Stimulated activated naive B cell treated with anti-CD40 and anti-IgM and Interleukin-4, amounts not matched to agents 10 μg/mL and 1 μg/mL and 100 μg/mL, for 72 hours (primary cell): ENCODE data around the gene TCN1.
A peak's percentile ranks its signal among the peaks of the same experiment; 100 is the strongest.
"Not testable (repeated sequence)": the region's sequence is repeated elsewhere in the genome, so short reads cannot be mapped to it uniquely, and the experiment has no call there.

Experiments used
- ATAC-seq, 2 donors: fragments of 150-1000 bp; cut with Tn5 transposase; replicated peaks; 2 replicates each; pipeline ENCODE4 v1.10.0; 2021; ENCODE audit warnings: moderate library complexity in 1 of 2
- DNase-seq: peaks from one replicate; pipeline ENCODE4 v3.0.0; 2021
- H3K27ac Mint-ChIP-seq: one replicate; pipeline ENCODE4 v1.8.0; 2022; ENCODE audit warnings: mild to moderate bottlenecking, mixed read lengths
- H3K27me3 Mint-ChIP-seq, 2 donors: one replicate each; pipeline ENCODE4 v1.8.0; 2022; ENCODE audit warnings: mixed read lengths in 2 of 2
- H3K36me3 Mint-ChIP-seq, 2 donors: one replicate each; pipeline ENCODE4 v1.8.0; 2022; ENCODE audit warnings: mixed read lengths in 2 of 2, mild to moderate bottlenecking in 1 of 2
- H3K4me1 Mint-ChIP-seq, 2 donors: one replicate each; pipeline ENCODE4 v1.8.0; 2022; ENCODE audit warnings: mixed read lengths in 2 of 2, mild to moderate bottlenecking in 1 of 2
- H3K4me3 Mint-ChIP-seq, 2 donors: one replicate each; pipeline ENCODE4 v1.8.0; 2022; ENCODE audit warnings: mild to moderate bottlenecking in 2 of 2, mixed read lengths in 2 of 2, moderate library complexity in 1 of 2
- H3K9me3 Mint-ChIP-seq, 2 donors: one replicate each; pipeline ENCODE4 v1.8.0; 2022; ENCODE audit warnings: mixed read lengths in 2 of 2, mild to moderate bottlenecking in 1 of 2

The TCN1 gene

DNA sequence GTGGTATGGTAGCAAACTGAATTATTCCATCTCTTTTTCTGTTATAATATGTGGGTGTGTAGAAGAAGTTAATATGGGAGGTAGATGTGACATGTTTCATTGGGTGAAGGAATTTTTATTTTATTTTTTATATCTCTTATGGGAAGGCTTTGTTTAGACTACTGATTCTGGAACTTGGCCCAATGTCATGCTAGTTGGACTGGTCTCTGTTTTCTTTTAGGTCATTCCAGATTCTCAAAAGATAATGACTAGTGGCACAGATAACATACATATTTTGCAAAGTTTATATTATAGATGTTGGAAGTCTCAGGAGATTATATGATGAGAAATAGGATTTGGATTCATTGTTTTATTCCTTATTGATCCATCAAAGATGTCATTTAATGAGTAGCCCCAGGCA, 11.0 kb upstream of the TCN1 start:
- H3K4me1 Mint-ChIP-seq = no peaks in the 10 kb centered on the region
- DNase-seq (no peak), ATAC-seq (no peak)
- H3K4me3 Mint-ChIP-seq = no peak overlapping the region
- no peaks in the 10 kb centered on the region for H3K9me3 Mint-ChIP-seq
- H3K36me3 Mint-ChIP-seq = no peaks in the 10 kb centered on the region
- no peak overlapping the region for H3K27ac Mint-ChIP-seq
- H3K27me3 Mint-ChIP-seq = peaks cover 0 to 3% of the 10 kb centered on the region in 2 donors

GRCh38 chr11:59875856-59876519, 9.7 kb upstream of the TCN1 start:
- no peak overlapping the region for H3K4me3 Mint-ChIP-seq
- ATAC-seq (no peak), DNase-seq (no peak)
- H3K27ac Mint-ChIP-seq = no peak overlapping the region
- H3K4me1 Mint-ChIP-seq = peaks cover 1 to 9% of the 10 kb centered on the region in 2 donors
- H3K36me3 Mint-ChIP-seq = peaks cover 0 to 3% of the 10 kb centered on the region in 2 donors
- H3K9me3 Mint-ChIP-seq = peaks cover 4 to 5% of the 10 kb centered on the region in 2 donors
- H3K27me3 Mint-ChIP-seq = peaks cover 0 to 3% of the 10 kb centered on the region in 2 donors

GRCh38 chr11:59872076-59872475, 5.8 kb upstream of the TCN1 start:
- H3K36me3 Mint-ChIP-seq = peaks cover 0 to 7% of the 10 kb centered on the region in 2 donors
- no peak for DNase-seq
- H3K9me3 Mint-ChIP-seq = peaks cover 13 to 17% of the 10 kb centered on the region in 2 donors
- peaks cover 1 to 9% of the 10 kb centered on the region in 2 donors for H3K4me1 Mint-ChIP-seq
- no peak overlapping the region for H3K4me3 Mint-ChIP-seq
- H3K27ac Mint-ChIP-seq = no peak overlapping the region
- peaks cover 0 to 11% of the 10 kb centered on the region in 2 donors for H3K27me3 Mint-ChIP-seq
- peak; percentile 74 to 87 for ATAC-seq

DNA sequence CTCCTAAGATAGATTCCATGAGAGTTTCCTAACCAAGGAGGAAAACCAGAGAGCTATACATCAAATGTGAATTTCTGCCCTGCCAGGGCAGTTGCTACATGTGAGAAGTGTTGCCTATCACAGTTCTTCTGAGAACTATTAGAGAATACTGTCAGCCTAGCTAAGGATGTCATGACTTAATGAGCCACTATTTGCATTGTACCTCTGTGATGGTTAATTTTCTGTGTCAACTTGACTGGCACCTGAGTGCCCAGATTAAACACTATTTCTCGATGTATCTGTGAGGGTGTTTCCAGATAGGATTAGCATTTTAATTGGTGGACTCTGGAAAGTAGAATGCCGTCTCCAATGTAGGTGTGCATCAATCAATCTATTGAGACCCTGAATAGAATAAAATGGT, 1.7 kb upstream of the TCN1 start:
- ATAC-seq (no peak), DNase-seq (no peak)
- Mint-ChIP-seq H3K4me3 (no peak overlapping the region), H3K36me3 (peaks cover 0 to 7% of the 10 kb centered on the region in 2 donors), H3K9me3 (peaks cover 13 to 19% of the 10 kb centered on the region in 2 donors), H3K27me3 (peaks cover 0 to 12% of the 10 kb centered on the region in 2 donors), H3K4me1 (peaks cover 1 to 9% of the 10 kb centered on the region in 2 donors), H3K27ac (no peak overlapping the region)

GRCh38 chr11:59866836-59867235, 549 bp upstream of the TCN1 start:
- no peak overlapping the region for H3K4me3 Mint-ChIP-seq
- DNase-seq (no peak), ATAC-seq (no peak)
- peaks cover 0 to 12% of the 10 kb centered on the region in 2 donors for H3K27me3 Mint-ChIP-seq
- peaks cover 0 to 7% of the 10 kb centered on the region in 2 donors for H3K36me3 Mint-ChIP-seq
- peaks cover 0 to 5% of the 10 kb centered on the region in 2 donors for H3K4me1 Mint-ChIP-seq
- no peak overlapping the region for H3K27ac Mint-ChIP-seq
- peaks cover 13 to 19% of the 10 kb centered on the region in 2 donors for H3K9me3 Mint-ChIP-seq

DNA sequence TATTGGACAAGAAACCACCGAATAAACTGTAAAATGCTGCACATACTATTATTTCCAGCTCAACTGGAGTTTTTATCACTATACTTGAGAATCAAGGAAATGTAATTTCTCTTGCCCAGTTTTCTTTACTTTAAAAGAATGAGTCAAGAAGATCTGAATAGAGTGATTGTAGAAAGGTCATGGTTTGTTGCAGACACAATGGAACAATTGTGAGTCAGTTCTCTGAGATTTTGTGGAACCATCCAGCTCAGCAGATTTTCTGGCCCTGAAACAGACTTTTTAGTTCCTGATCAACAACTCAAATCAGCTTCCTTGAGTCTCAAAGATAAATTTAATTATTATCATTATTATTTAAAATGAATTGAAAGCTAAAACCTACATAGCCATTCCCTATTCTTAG, 1.3 kb downstream of the TCN1 start:
- no peak for ATAC-seq
- peaks cover 0 to 5% of the 10 kb centered on the region in 2 donors for H3K27me3 Mint-ChIP-seq

DNA sequence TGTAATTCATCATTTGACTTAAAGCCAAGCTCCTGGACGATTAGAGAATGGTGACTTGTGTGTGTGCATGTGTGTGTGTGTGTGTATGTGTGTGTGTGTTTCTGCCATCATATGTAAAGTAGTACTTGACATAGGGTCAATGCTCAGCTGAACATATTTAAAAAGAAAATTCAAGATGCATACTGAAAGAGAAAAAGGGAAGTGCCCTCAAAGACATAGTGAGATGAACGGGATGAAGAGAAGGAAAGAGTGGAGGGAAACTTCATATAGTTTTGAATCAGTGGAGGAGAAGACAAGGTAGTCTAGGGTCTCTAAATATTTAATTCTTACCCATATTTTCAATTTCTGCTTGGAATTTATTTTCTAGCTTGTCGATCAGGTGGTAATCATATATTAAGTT, 4.0 kb downstream of the TCN1 start:
- no peak for DNase-seq
- no peak overlapping the region for H3K4me3 Mint-ChIP-seq
- no peaks in the 10 kb centered on the region for H3K4me1 Mint-ChIP-seq
- peak; percentile 43 to 45 for ATAC-seq
- peaks cover 0 to 4% of the 10 kb centered on the region in 2 donors for H3K9me3 Mint-ChIP-seq
- H3K36me3 Mint-ChIP-seq = no peaks in the 10 kb centered on the region
- no peak overlapping the region for H3K27ac Mint-ChIP-seq
- peaks cover 3 to 4% of the 10 kb centered on the region in 2 donors for H3K27me3 Mint-ChIP-seq

More for the DNA sequence above, 1.3 kb downstream of the TCN1 start:
- DNase-seq = no peak
- H3K4me1 Mint-ChIP-seq = no peaks in the 10 kb centered on the region
- H3K4me3 Mint-ChIP-seq = no peak overlapping the region
- H3K9me3 Mint-ChIP-seq = peaks cover 0 to 7% of the 10 kb centered on the region in 2 donors
- H3K27ac Mint-ChIP-seq = no peak overlapping the region
- H3K36me3 Mint-ChIP-seq = no peaks in the 10 kb centered on the region

- Mint-ChIP-seq H3K4me3 (no peak overlapping the region), H3K27ac (no peak overlapping the region)
Measured at GRCh38 chr11:59859673-59860072, 6.6 kb downstream of the TCN1 start.

GRCh38 chr11:59857439-59858434, 8.6 kb downstream of the TCN1 start:
- peaks cover 0 to 4% of the 10 kb centered on the region in 2 donors for H3K27me3 Mint-ChIP-seq
- DNase-seq = no peak
- no peak for ATAC-seq
- H3K4me1 Mint-ChIP-seq = no peaks in the 10 kb centered on the region
- H3K27ac Mint-ChIP-seq = no peak overlapping the region
- H3K36me3 Mint-ChIP-seq = no peaks in the 10 kb centered on the region
- no peak overlapping the region for H3K4me3 Mint-ChIP-seq
- no peaks in the 10 kb centered on the region for H3K9me3 Mint-ChIP-seq

More at GRCh38 chr11:59859673-59860072, 6.6 kb downstream of the TCN1 start:
- DNase-seq = no peak
- ATAC-seq = no peak
- Mint-ChIP-seq H3K36me3 (no peaks in the 10 kb centered on the region), H3K27me3 (peaks cover 0 to 4% of the 10 kb centered on the region in 2 donors), H3K9me3 (no peaks in the 10 kb centered on the region), H3K4me1 (no peaks in the 10 kb centered on the region)

DNA sequence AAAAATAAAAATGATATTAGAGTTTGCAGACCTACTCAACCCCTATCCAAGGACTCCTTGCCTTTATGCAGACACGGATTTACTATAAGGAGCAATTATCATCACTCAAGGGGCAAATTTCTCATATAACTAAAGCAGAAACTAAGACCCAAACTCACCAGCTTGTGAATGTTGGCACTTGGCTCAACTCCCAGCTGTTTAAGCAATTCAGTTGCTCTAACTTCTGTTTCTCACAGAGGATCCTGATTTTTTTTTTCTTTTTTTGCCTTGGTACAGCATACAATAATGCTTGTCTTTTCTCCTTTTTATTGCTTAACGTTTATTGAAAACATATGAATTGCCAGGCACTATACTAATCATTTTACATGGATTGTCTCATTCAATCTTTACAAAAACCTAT, 11.4 kb downstream of the TCN1 start:
- Mint-ChIP-seq H3K27ac (no peak overlapping the region), H3K27me3 (peaks cover 0 to 4% of the 10 kb centered on the region in 2 donors), H3K36me3 (no peaks in the 10 kb centered on the region), H3K9me3 (peaks cover 0 to 4% of the 10 kb centered on the region in 2 donors), H3K4me3 (no peak overlapping the region), H3K4me1 (no peaks in the 10 kb centered on the region)
- DNase-seq = no peak
- no peak for ATAC-seq

DNA sequence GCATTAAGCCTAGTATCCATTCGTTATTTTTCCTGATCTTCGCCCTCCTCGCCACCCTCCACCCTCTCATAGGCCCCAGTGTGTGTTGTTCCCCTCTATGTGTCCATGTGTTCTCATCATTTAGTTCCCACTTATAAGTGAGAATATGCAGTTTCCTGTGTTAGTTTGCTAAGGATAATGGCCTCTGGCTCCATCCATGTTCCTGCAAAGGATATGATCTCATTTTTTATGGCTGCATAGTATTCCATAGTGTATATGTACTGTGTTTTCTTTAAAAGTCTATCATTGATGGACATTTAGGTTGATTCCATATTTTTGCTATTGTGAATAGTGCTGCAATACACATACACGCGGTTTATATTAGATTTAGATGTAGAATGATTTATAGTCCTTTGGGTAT, 14.9 kb downstream of the TCN1 start:
- not testable (repeated sequence) for H3K9me3 Mint-ChIP-seq, H3K27me3 Mint-ChIP-seq, ATAC-seq, H3K4me3 Mint-ChIP-seq, H3K27ac Mint-ChIP-seq, H3K36me3 Mint-ChIP-seq, H3K4me1 Mint-ChIP-seq, DNase-seq

DNA sequence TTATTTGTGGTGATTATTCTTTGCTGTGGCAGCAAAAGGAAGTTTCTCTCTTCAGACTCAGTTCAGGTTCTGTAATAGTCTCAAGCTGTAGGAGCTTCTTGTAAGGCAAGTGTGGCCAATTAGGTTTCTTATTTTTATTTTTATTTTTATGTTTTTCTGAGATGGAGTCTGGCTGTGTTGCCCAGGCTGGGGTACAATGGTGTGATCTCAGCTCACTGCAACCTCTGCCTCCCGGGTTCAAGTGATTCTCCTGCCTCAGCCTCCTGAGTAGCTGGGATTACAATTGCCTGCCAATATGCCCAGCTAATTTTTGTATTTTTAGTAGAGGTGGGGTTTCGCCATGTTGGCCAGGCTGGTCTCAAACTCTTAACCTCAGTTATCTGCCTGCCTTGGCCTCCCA, 16.7 kb downstream of the TCN1 start:
- ATAC-seq, H3K36me3 Mint-ChIP-seq, H3K27me3 Mint-ChIP-seq, H3K4me3 Mint-ChIP-seq, H3K27ac Mint-ChIP-seq, H3K4me1 Mint-ChIP-seq, DNase-seq, H3K9me3 Mint-ChIP-seq: not testable (repeated sequence)

DNA sequence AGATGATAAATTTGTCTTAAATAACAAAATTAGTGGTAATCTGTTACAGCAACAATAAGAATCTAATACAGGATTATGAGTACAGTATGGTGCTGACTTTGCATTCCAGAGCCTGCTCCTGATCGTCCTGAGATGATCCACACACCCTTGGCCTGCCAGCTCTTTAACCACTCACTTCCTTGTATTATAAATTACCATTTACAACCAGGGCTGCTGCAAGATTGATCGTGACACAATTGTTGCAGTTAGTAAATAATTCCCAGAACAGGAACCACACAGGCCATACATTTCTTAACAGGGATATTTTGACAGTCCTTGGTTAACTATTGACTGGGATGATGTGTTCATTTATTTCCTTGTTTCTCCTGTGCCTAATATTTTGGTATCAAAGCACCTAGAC, 17.2 kb downstream of the TCN1 start:
- Mint-ChIP-seq H3K4me1 (no peaks in the 10 kb centered on the region), H3K27ac (no peak overlapping the region), H3K36me3 (no peaks in the 10 kb centered on the region), H3K9me3 (peaks cover 0 to 4% of the 10 kb centered on the region in 2 donors), H3K4me3 (no peak overlapping the region), H3K27me3 (peaks cover 0 to 6% of the 10 kb centered on the region in 2 donors)
- no peak for ATAC-seq
- DNase-seq = no peak

GRCh38 chr11:59848439-59848838, 17.8 kb downstream of the TCN1 start:
- not testable (repeated sequence) for H3K4me3 Mint-ChIP-seq, H3K27ac Mint-ChIP-seq, DNase-seq, H3K27me3 Mint-ChIP-seq, ATAC-seq, H3K4me1 Mint-ChIP-seq, H3K9me3 Mint-ChIP-seq, H3K36me3 Mint-ChIP-seq
